Mucosa of rectum (tissue), 2 donors: Measurements from ENCODE around the gene TBC1D30.
A peak's percentile ranks its signal among the peaks of the same experiment; 100 is the strongest.
"Not testable (repeated sequence)": the region's sequence is repeated elsewhere in the genome, so short reads cannot be mapped to it uniquely, and the experiment has no call there.

ENCODE experiments used
- H3K27ac ChIP-seq, 2 donors: one replicate each; pipeline ENCODE4 v1.7.0; 2013; ENCODE audit warnings: inconsistent platforms in 2 of 2, low read depth in 2 of 2, low read length in 2 of 2
- H3K27me3 ChIP-seq, 2 donors: one replicate each; pipeline ENCODE4 v1.7.0; 2013; ENCODE audit warnings: low read length in 2 of 2; ENCODE audit not compliant: control insufficient read depth in 2 of 2, insufficient read depth in 2 of 2
- H3K36me3 ChIP-seq, 2 donors: one replicate each; pipeline ENCODE4 v1.7.0; 2013; ENCODE audit warnings: low read length in 2 of 2; ENCODE audit not compliant: control insufficient read depth in 2 of 2, insufficient read depth in 2 of 2
- H3K4me1 ChIP-seq, 2 donors: one replicate each; pipeline ENCODE4 v1.7.0; 2013; ENCODE audit warnings: low read length in 2 of 2, mild to moderate bottlenecking in 1 of 2; ENCODE audit not compliant: control insufficient read depth in 2 of 2, insufficient read depth in 2 of 2
- H3K4me3 ChIP-seq, 2 donors: one replicate each; pipeline ENCODE4 v1.7.0; 2013; ENCODE audit warnings: low read length in 2 of 2
- H3K9ac ChIP-seq, 2 donors: one replicate each; pipeline ENCODE4 v1.7.0; 2013; ENCODE audit warnings: low read length in 2 of 2, low read depth in 1 of 2, mild to moderate bottlenecking in 1 of 2
- H3K9me3 ChIP-seq, 2 donors: one replicate each; pipeline ENCODE4 v1.7.0; 2013; ENCODE audit warnings: low read length in 2 of 2; ENCODE audit not compliant: control insufficient read depth in 2 of 2
- donor health status: healthy.
- donor health status: Normal muscosa, but diverticular disease.

TBC1D30 gene, protein sequence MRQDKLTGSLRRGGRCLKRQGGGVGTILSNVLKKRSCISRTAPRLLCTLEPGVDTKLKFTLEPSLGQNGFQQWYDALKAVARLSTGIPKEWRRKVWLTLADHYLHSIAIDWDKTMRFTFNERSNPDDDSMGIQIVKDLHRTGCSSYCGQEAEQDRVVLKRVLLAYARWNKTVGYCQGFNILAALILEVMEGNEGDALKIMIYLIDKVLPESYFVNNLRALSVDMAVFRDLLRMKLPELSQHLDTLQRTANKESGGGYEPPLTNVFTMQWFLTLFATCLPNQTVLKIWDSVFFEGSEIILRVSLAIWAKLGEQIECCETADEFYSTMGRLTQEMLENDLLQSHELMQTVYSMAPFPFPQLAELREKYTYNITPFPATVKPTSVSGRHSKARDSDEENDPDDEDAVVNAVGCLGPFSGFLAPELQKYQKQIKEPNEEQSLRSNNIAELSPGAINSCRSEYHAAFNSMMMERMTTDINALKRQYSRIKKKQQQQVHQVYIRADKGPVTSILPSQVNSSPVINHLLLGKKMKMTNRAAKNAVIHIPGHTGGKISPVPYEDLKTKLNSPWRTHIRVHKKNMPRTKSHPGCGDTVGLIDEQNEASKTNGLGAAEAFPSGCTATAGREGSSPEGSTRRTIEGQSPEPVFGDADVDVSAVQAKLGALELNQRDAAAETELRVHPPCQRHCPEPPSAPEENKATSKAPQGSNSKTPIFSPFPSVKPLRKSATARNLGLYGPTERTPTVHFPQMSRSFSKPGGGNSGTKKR

DNA sequence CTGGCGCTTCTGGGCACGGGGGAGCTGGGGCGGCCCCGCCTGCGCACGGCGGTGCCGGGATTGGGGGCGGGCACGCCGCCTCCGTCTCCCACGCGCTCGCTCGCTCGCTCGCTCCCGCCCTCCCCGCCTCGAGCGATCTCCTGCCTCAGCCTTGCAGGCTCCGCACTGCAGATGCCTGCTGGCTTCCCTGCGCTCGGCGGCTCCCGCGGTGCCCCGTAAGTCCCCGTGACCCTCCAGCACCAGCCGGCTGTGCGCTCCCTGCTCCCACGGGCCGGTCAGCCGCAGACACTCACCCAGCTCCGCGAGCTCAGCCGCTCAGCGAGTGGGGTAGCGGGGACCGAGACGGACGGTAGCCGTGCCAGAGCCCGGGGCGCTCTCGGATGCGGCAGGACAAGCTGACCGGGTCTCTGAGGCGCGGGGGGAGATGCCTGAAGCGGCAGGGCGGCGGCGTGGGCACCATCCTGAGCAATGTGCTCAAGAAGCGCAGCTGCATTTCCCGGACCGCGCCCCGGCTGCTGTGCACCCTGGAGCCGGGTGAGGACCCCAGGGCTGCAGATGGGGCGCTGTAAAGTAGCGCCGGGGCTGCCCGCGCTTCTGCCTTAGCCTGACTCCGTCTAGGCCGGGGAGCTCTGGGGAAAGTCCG lies at the start of gene TBC1D30:
TSS of gene TBC1D30 (plus strand) at position 148 of the 643 bp plus-strand sequence. CDS start at position 381, 233 bp downstream.
- Histone ChIP-seq H3K36me3 (no peaks in the 10 kb centered on the region), H3K4me3 (peak within 1 kb of the TSS; percentile 49 to 56), H3K4me1 (peaks cover 11 to 22% of the 10 kb centered on the region in 2 donors), H3K27me3 (peaks cover 32 to 33% of the 10 kb centered on the region in 2 donors), H3K9me3 (no peaks in the 10 kb centered on the region), H3K9ac (no peak within 1 kb of the TSS), H3K27ac (no peak within 1 kb of the TSS)

GRCh38 chr12:64775147-64775736 lies 49.2 kb upstream of the TBC1D30 start:
- H3K27ac ChIP-seq, H3K4me1 ChIP-seq, H3K9ac ChIP-seq, H3K4me3 ChIP-seq, H3K36me3 ChIP-seq, H3K9me3 ChIP-seq, H3K27me3 ChIP-seq: not testable (repeated sequence)

DNA sequence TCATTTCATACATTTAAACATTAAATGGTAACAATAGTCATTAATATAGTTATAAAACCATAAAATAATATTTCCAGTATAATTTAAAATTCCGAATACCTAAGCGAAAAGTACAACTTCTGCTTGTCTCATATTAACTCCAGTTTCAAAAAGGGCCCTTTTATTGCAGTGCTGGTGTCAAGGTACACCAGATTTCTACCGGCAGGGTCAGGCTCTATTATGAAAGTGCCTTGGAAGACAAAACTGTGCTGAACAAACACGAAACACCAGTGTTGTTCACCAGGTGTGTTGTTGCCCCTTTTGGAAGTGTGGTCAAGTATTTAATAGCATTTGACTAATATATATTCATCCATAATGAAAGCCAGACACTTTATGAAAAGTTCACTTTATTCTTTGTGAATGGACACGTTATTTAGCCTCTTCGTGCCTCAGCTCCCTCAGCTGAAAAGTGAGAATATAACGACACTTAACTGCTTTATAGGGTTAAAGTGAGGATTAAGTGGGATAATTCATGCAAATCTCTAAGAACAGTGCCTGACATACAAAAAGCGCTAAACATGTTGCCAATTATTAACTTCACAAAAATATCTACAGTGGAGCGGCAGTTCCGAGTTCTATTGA lies 45.0 kb upstream of the TBC1D30 start:
- Histone ChIP-seq H3K36me3 (no peaks in the 10 kb centered on the region), H3K9me3 (no peaks in the 10 kb centered on the region), H3K4me1 (peaks cover 5 to 12% of the 10 kb centered on the region in 2 donors), H3K4me3 (peak overlapping the region; percentile 63 to 77), H3K27me3 (no peaks in the 10 kb centered on the region), H3K27ac (no peak overlapping the region), H3K9ac (no peak overlapping the region)

- Histone ChIP-seq H3K27me3 (no peaks in the 10 kb centered on the region), H3K27ac (peak overlapping the region in 1 of 2 donors; percentile 84), H3K9me3 (no peaks in the 10 kb centered on the region), H3K4me3 (peak overlapping the region; percentile 63 to 77), H3K4me1 (peaks cover 5 to 12% of the 10 kb centered on the region in 2 donors), H3K36me3 (no peaks in the 10 kb centered on the region), H3K9ac (peak overlapping the region in 1 of 2 donors; percentile 67)
These were observed 44.3 kb upstream of the TBC1D30 start for GRCh38 chr12:64780132-64780530.

DNA sequence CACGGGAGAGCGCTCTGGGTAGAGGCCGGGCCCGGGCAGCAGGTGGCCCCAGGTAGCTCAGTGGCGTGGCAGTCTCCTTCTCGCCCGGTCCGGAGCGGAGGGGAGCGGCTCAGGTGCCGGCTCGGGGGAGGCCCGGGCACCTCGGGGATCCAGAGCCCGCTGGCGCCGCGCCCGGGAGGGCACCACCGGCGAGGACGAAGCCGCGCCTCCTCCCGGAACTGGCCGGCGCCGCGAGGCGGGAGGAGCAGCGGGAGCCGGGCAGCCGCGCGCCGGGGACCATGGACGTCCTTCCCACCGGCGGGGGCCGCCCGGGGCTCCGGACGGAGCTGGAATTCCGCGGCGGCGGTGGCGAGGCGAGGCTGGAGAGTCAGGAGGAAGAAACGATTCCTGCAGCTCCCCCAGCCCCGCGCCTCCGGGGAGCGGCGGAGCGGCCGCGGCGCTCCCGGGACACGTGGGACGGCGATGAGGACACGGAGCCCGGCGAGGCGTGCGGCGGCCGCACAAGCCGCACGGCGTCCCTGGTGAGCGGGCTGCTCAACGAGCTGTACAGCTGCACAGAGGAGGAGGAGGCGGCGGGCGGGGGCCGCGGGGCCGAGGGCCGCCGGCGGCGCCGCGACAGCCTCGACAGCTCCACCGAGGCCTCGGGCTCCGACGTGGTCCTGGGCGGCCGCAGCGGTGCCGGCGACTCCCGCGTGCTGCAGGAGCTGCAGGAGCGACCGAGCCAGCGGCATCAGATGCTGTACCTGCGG lies 43.7 kb upstream of the TBC1D30 start:
- Histone ChIP-seq H3K27me3 (no peaks in the 10 kb centered on the region), H3K27ac (peak overlapping the region in 1 of 2 donors; percentile 84), H3K4me1 (peaks cover 5 to 12% of the 10 kb centered on the region in 2 donors), H3K9me3 (no peaks in the 10 kb centered on the region), H3K4me3 (peak overlapping the region; percentile 63 to 77), H3K36me3 (no peaks in the 10 kb centered on the region), H3K9ac (peak overlapping the region in 1 of 2 donors; percentile 67)

- peak overlapping the region in 1 of 2 donors; percentile 84 for H3K27ac ChIP-seq
These were observed 42.9 kb upstream of the TBC1D30 start for GRCh38 chr12:64781280-64782190.

DNA sequence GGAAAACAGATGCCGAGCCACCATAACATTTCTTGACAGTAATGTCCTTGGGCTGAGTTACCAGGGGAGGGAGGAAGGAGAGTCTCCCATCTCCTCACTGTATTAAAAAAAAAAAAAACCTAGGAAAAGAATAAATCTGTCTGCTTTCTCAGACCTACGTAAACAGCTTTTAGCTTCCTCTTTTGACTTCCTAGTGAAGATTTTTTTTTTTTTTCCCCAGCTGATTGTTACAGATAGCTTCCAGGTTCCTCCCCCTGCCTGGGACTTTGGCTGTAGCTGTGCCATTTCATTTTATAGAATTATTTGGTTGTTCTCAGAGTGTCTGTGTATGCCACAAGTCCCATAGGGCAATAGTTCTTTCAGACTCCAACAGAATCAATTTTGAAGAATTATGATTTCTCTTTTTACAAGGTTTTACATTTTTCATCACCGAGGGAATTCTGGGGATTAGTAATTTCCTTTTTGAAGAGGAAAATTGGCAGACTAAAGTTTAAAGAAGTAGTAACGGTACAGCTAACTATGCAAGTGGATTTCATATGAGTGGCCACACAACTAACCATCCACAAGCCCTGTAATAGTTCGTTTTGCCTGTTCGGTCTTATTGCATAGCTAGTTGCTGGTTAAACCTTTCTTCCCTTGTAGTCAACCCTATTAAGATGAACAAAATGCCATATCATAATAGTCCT lies 42.1 kb upstream of the TBC1D30 start:
- no peaks in the 10 kb centered on the region for H3K27me3 ChIP-seq
- H3K9me3 ChIP-seq, result no peaks in the 10 kb centered on the region
- H3K36me3 ChIP-seq, result no peaks in the 10 kb centered on the region
- peak overlapping the region in 1 of 2 donors; percentile 51 for H3K27ac ChIP-seq
- H3K4me3 ChIP-seq, result peak overlapping the region; percentile 63 to 77
- peaks cover 5 to 12% of the 10 kb centered on the region in 2 donors for H3K4me1 ChIP-seq
- peak overlapping the region in 1 of 2 donors; percentile 67 for H3K9ac ChIP-seq

More at GRCh38 chr12:64781280-64782190, 42.9 kb upstream of the TBC1D30 start:
- H3K4me1 ChIP-seq, result peaks cover 5 to 12% of the 10 kb centered on the region in 2 donors
- no peaks in the 10 kb centered on the region for H3K36me3 ChIP-seq
- H3K9me3 ChIP-seq, result no peaks in the 10 kb centered on the region
- peak overlapping the region; percentile 52 to 67 for H3K9ac ChIP-seq
- peak overlapping the region; percentile 63 to 77 for H3K4me3 ChIP-seq
- H3K27me3 ChIP-seq, result no peaks in the 10 kb centered on the region

DNA sequence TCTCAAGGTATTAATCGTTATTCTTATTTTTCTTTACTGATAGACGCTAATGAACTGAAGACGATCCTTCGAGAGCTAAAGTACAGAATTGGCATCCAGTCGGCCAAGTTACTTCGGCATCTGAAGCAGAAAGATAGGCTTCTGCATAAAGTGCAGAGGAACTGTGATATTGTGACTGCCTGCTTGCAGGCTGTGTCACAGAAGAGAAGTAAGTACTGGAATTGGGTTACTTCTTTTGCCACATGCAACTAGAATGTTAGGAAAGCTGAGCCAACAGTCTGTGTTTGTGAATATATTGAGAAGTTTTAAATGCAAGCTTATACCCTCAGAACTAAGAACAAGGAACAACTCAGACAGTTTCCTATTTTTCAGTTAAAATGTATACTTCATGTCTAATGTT lies 38.6 kb upstream of the TBC1D30 start:
- Histone ChIP-seq H3K4me3 (no peak overlapping the region), H3K27ac (no peak overlapping the region), H3K27me3 (no peaks in the 10 kb centered on the region), H3K9ac (no peak overlapping the region), H3K36me3 (no peaks in the 10 kb centered on the region), H3K9me3 (no peaks in the 10 kb centered on the region), H3K4me1 (peaks cover 0 to 3% of the 10 kb centered on the region in 2 donors)
